Chondrocyte (in vitro differentiated cells): Measurements from ENCODE around the gene RNU1-2. TPM values are rescaled to one million over a fixed set of nuclear protein-coding genes. Genes with fewer than 3 reads are reported as not detected.
"Not testable (repeated sequence)": the region's sequence is repeated elsewhere in the genome, so short reads cannot be mapped to it uniquely, and the experiment has no call there.

Source experiments
- DNase-seq: peaks from one replicate; pipeline ENCODE4 v3.0.0; 2021; ENCODE audit warnings: mixed read lengths, low spot score
- H3K27ac Mint-ChIP-seq: one replicate; pipeline ENCODE4 v1.8.0; 2021; ENCODE audit warnings: mild to moderate bottlenecking, moderate library complexity, mixed read lengths; ENCODE audit not compliant: unreplicated experiment
- H3K27me3 Mint-ChIP-seq: 2 replicates; pipeline ENCODE4 v1.8.0; 2021; ENCODE audit warnings: low read depth, mixed read lengths
- H3K36me3 Mint-ChIP-seq: 2 replicates; pipeline ENCODE4 v1.8.0; 2021; ENCODE audit warnings: low read depth, mixed read lengths
- H3K4me1 Mint-ChIP-seq: 2 replicates; pipeline ENCODE4 v1.8.0; 2021; ENCODE audit warnings: low read depth, mild to moderate bottlenecking, mixed read lengths
- H3K4me3 Mint-ChIP-seq: one replicate; pipeline ENCODE4 v1.8.0; 2021; ENCODE audit warnings: mild to moderate bottlenecking, moderate library complexity, mixed read lengths; ENCODE audit not compliant: unreplicated experiment
- H3K9me3 Mint-ChIP-seq: 2 replicates; pipeline ENCODE4 v1.8.0; 2021; ENCODE audit warnings: low read depth, mixed read lengths
- CTCF ChIP-seq: fragments of 200-600 bp; sonication (generic); IDR thresholded peaks from 2 replicates; pipeline ENCODE4 v1.5.0; 2021; ENCODE audit warnings: antibody characterized with exemption, mild to moderate bottlenecking, moderate library complexity
- total RNA-seq: library from RNA; stranded (reverse); gene quantifications from 3 replicates; pipeline ENCODE4 v1.2.1, GENCODE V29; 2021

RNU1-2 gene
- total RNA-seq, 1 donor from 2014 or later: 1,438 TPM

GRCh38 chr1:16900751-16901150, 5.0 kb downstream of the RNU1-2 start:
- Mint-ChIP-seq H3K27me3 (no peaks in the 10 kb centered on the region), H3K4me3 (no peak overlapping the region), H3K27ac (no peak overlapping the region), H3K36me3 (no peaks in the 10 kb centered on the region), H3K9me3 (no peaks in the 10 kb centered on the region), H3K4me1 (peaks cover 11% of the 10 kb centered on the region)
- TF ChIP-seq CTCF: peak; percentile 26
- no peak for DNase-seq

GRCh38 chr1:16901371-16901770, 5.6 kb downstream of the RNU1-2 start:
- not testable (repeated sequence) for H3K9me3 Mint-ChIP-seq, H3K4me1 Mint-ChIP-seq, H3K4me3 Mint-ChIP-seq, H3K27me3 Mint-ChIP-seq, H3K36me3 Mint-ChIP-seq, DNase-seq
- H3K27ac Mint-ChIP-seq: peak overlapping the region; percentile 27

- H3K9me3 Mint-ChIP-seq: no peaks in the 10 kb centered on the region
- H3K27me3 Mint-ChIP-seq: no peaks in the 10 kb centered on the region
- no peaks in the 10 kb centered on the region for H3K4me1 Mint-ChIP-seq
- no peak for TF ChIP-seq CTCF
- H3K36me3 Mint-ChIP-seq: no peaks in the 10 kb centered on the region
- no peak overlapping the region for H3K27ac Mint-ChIP-seq
- DNase-seq: no peak
- H3K4me3 Mint-ChIP-seq: peak overlapping the region; percentile 46
Measured at GRCh38 chr1:16903054-16903453, 7.3 kb downstream of the RNU1-2 start.

- H3K9me3 Mint-ChIP-seq: no peaks in the 10 kb centered on the region
- H3K27ac Mint-ChIP-seq: no peak overlapping the region
- TF ChIP-seq CTCF: no peak
- H3K4me3 Mint-ChIP-seq: no peak overlapping the region
- DNase-seq: no peak
- H3K36me3 Mint-ChIP-seq: no peaks in the 10 kb centered on the region
- no peaks in the 10 kb centered on the region for H3K4me1 Mint-ChIP-seq
- no peaks in the 10 kb centered on the region for H3K27me3 Mint-ChIP-seq
Measured at GRCh38 chr1:16903458-16903796, 7.6 kb downstream of the RNU1-2 start.

GRCh38 chr1:16904560-16905109, 8.9 kb downstream of the RNU1-2 start:
- Mint-ChIP-seq H3K4me3 (no peak overlapping the region), H3K36me3 (no peaks in the 10 kb centered on the region), H3K27ac (no peak overlapping the region), H3K27me3 (no peaks in the 10 kb centered on the region), H3K4me1 (no peaks in the 10 kb centered on the region), H3K9me3 (no peaks in the 10 kb centered on the region)
- TF ChIP-seq CTCF: no peak
- DNase-seq: no peak

GRCh38 chr1:16905110-16905867, 9.5 kb downstream of the RNU1-2 start:
- Mint-ChIP-seq H3K9me3 (no peaks in the 10 kb centered on the region), H3K4me1 (peaks cover 3% of the 10 kb centered on the region), H3K4me3 (no peak overlapping the region), H3K27me3 (no peaks in the 10 kb centered on the region), H3K36me3 (no peaks in the 10 kb centered on the region), H3K27ac (no peak overlapping the region)
- TF ChIP-seq CTCF: no peak
- no peak for DNase-seq
